NT2/D1 (cell line): Measurements from ENCODE around the gene GRM7.

Experiments used
- DNase-seq: peaks from one replicate; pipeline ENCODE4 v3.0.0-alpha.2; 2011; ENCODE audit warnings: low read depth, low spot score
- H3K27me3 ChIP-seq: 2 replicates; pipeline ENCODE4 v1.6.0; 2011; ENCODE audit warnings: mild to moderate bottlenecking; ENCODE audit not compliant: insufficient read length, insufficient read depth
- H3K36me3 ChIP-seq: 2 replicates; pipeline ENCODE4 v1.6.1; 2011; ENCODE audit warnings: mild to moderate bottlenecking, low read length, mixed read lengths; ENCODE audit not compliant: insufficient read depth, insufficient read length
- H3K4me1 ChIP-seq: 2 replicates; pipeline ENCODE4 v1.5.1; 2011; ENCODE audit not compliant: insufficient read depth, insufficient read length
- H3K4me3 ChIP-seq: 2 replicates; pipeline ENCODE4 v1.5.1; 2011; ENCODE audit warnings: low read depth; ENCODE audit not compliant: insufficient read length
- H3K9ac ChIP-seq: 2 replicates; pipeline ENCODE4 v1.6.0; 2011; ENCODE audit warnings: low read depth; ENCODE audit not compliant: insufficient read length
- H3K9me3 ChIP-seq: 2 replicates; pipeline ENCODE4 v1.5.1; 2011; ENCODE audit warnings: mild to moderate bottlenecking, low read length; ENCODE audit not compliant: insufficient read depth
- SUZ12 ChIP-seq: IDR thresholded peaks from 2 replicates; pipeline ENCODE4 v1.6.1; 2011; ENCODE audit not compliant: insufficient read length, insufficient read depth; ENCODE audit errors: extremely low read depth
- YY1 ChIP-seq: IDR thresholded peaks from 2 replicates; pipeline ENCODE4 v1.6.1; 2011; ENCODE audit not compliant: insufficient read length, insufficient read depth
- ZNF274 ChIP-seq: IDR thresholded peaks from 2 replicates; pipeline ENCODE4 v1.6.1; 2011; ENCODE audit warnings: mild to moderate bottlenecking, low read depth, low read length

Gene GRM7

DNA sequence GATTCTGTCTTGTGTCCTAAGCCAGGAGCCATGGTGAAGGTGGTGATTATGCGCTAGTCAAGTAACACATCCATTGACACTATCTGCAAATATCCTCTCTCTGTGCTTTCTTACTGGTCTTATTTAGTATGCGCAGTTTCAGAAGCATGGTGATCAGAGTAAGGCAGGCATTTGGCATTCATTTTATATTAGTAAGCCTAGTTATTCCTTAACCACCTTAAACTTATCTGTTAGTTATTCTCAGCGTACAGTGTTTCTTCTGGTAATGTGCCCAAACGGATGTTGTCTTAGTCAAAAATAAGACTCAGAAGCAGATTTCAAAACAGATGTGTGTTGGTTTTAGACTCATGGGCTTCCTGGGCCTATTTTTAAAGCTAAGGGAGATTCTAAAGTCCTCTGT lies 329.2 kb downstream of the GRM7 start:
- Histone ChIP-seq H3K4me3 (no peak overlapping the region), H3K27me3 (no peaks in the 10 kb centered on the region), H3K4me1 (no peaks in the 10 kb centered on the region), H3K9ac (no peak overlapping the region), H3K36me3 (no peaks in the 10 kb centered on the region), H3K9me3 (no peaks in the 10 kb centered on the region)
- TF ChIP-seq SUZ12, result no peak
- TF ChIP-seq ZNF274, result no peak
- TF ChIP-seq YY1, result no peak
- no peak for DNase-seq

DNA sequence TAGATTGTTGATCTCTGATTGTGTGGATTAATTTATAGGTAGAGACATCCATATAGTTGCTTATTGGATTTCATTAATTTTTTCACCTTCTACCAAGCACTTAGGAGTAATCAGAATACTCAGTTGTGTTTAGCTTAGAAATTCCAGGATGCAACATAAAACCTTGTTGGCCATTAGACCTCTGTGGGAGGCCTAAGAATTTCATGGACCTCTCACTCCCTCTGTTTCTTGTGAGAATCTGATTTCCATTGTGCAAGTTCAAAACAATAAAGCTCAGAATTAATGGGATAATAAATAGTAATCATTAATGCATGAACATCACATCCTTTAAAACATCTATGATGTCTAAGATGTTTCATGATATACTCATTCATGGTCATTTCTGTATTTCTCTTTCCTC lies 332.4 kb downstream of the GRM7 start:
- no peaks in the 10 kb centered on the region for H3K27me3 ChIP-seq
- no peak overlapping the region for H3K9ac ChIP-seq
- H3K4me1 ChIP-seq, result no peaks in the 10 kb centered on the region
- H3K4me3 ChIP-seq, result no peak overlapping the region
- TF ChIP-seq ZNF274 (no peak), SUZ12 (no peak), YY1 (no peak)
- no peak for DNase-seq
- no peaks in the 10 kb centered on the region for H3K9me3 ChIP-seq
- H3K36me3 ChIP-seq, result no peaks in the 10 kb centered on the region

DNA sequence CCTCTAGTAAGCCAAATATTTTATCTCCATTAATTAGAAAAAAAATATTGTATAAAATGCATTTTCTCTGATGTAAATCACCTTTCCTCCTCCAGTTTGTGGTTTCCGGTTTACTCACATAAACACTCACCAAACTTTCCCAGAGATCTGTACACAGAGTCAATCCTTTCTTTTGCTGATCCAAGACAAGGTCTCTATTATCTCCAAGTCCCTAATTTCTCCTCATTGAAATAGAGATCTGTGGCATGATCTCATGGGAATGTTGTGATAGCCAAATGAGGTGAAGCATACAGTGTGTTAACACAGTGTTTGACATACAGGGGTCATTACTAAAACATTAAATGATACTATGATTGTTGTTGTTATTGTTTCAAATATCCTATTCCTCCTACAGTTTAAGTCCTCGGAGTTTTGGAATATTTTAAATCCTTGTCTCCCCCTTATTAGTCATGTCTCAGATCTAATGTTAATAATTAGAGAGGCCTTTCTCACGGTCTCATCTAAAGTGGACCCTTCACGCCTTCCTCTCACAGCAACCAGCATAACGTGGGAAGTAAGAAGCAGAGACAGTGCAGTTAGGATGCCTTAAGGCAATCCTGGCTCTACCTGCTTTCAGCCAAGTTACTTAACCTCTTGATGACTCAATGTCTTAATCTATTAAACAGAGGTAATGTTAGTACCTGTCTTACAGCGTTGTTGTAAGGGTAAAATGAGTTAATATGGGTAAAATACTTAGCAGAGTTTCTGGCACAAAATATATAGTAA lies 333.3 kb downstream of the GRM7 start:
- no peaks in the 10 kb centered on the region for H3K27me3 ChIP-seq

DNA sequence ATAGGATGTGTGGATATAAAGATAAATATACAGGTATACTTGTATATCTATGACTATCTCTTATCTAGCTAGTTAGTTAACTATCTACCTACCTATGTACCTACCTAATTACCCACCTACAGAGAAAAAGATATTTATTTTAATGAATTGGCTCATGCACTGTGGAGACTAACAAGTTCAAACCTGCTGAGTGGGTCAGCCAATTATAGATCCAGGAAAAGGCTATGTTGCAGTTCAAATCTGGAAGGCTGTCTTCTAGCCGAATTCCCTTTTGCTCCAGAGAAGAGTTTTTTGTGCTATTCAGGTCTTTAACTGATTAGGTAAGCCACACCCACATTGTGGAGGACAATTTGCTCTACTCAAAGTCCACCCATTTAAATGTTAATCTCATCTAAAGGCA lies 335.0 kb downstream of the GRM7 start:
- no peaks in the 10 kb centered on the region for H3K4me1 ChIP-seq
- no peak for DNase-seq
- no peak overlapping the region for H3K9ac ChIP-seq
- no peak for TF ChIP-seq YY1
- TF ChIP-seq ZNF274, result no peak
- TF ChIP-seq SUZ12, result no peak
- H3K9me3 ChIP-seq, result no peaks in the 10 kb centered on the region
- H3K36me3 ChIP-seq, result no peaks in the 10 kb centered on the region
- H3K4me3 ChIP-seq, result no peak overlapping the region
- H3K27me3 ChIP-seq, result no peaks in the 10 kb centered on the region

More for the DNA sequence above, 333.3 kb downstream of the GRM7 start:
- Histone ChIP-seq H3K4me1 (no peaks in the 10 kb centered on the region), H3K4me3 (no peak overlapping the region), H3K36me3 (no peaks in the 10 kb centered on the region), H3K9me3 (no peaks in the 10 kb centered on the region), H3K9ac (no peak overlapping the region)
- DNase-seq, result no peak
- TF ChIP-seq ZNF274, result no peak
- no peak for TF ChIP-seq YY1
- TF ChIP-seq SUZ12, result no peak

DNA sequence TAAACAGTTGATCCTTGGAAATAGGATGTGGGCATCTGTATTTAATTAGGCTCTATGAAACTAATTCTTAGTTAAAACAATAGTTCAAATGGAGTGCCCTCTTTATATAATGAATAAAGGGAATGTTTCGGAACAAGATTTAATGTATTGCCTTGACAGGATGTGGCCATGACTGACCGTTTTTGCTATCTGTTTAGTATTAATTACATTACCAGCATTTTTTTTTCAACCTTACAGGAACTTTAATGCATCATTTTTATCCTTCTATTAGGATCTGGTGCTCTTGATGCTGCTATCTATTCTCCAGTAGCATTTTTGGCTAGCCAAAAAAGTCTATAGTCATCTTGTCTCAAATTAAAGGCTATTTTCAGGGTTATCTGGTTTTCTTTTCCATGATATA lies 340.9 kb downstream of the GRM7 start:
- no peak overlapping the region for H3K9ac ChIP-seq
- H3K36me3 ChIP-seq, result no peaks in the 10 kb centered on the region
- no peaks in the 10 kb centered on the region for H3K27me3 ChIP-seq
- no peaks in the 10 kb centered on the region for H3K9me3 ChIP-seq
- H3K4me3 ChIP-seq, result no peak overlapping the region
- TF ChIP-seq ZNF274, result no peak
- TF ChIP-seq YY1, result no peak
- no peak for TF ChIP-seq SUZ12
- no peaks in the 10 kb centered on the region for H3K4me1 ChIP-seq
- DNase-seq, result no peak

DNA sequence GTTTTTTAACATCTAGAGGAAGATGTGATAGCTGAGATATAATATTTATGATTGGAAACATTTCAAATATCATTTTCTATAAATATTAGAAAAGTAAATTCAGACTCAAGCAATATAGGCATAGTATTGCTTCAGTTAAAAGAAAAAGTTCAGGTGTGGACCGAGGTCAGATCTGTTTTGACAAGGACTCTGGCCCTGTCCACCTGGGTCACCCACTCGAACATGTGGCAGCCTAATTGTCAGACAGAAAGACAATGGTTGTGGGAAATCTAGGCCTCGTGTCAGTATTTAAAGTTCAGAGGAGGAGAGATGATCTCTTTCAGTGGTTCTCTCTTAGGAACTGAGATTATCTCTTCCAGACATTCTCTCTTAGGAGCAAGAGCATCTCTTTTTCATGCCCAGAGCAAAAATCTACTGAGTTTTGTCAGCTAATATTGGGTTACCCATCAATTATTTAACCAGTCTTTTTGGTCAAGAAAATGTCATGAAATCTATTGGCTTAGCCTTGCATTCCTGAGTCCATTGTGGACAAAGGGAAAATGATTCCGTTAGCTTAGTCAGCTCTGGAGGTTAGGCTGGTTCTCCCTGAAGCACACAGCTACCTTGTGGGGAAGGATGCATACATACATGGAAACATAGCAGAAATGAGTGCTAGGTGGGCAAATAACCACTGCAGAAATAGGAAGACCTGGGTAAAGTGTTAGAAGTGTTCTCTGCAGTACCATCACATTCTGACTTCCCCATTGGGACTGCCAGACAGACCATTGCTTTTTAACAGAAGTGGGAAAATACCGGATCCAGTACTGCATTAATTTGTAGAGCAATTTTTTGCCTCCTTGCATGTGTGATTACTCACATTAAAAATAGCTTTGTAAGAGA lies 343.3 kb downstream of the GRM7 start:
- Histone ChIP-seq H3K36me3 (no peaks in the 10 kb centered on the region), H3K4me3 (no peak overlapping the region), H3K9ac (no peak overlapping the region), H3K4me1 (no peaks in the 10 kb centered on the region), H3K9me3 (no peaks in the 10 kb centered on the region), H3K27me3 (no peaks in the 10 kb centered on the region)
- TF ChIP-seq ZNF274, result no peak
- no peak for TF ChIP-seq YY1
- no peak for TF ChIP-seq SUZ12
- no peak for DNase-seq

DNA sequence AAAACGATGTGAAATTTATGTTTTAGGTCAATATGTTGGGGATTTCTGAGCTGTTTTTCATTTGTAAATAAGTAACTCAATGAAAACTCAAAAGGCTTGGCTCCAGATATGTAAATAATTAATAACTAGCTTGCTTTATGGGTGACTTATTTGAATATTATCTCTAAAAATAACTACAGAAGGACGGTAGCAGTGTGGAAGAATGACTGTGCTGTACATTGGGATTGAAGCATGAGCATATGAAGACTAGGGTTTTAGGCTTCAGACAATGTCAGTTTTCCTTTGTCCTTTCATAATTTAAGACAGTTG lies 343.9 kb downstream of the GRM7 start:
- Histone ChIP-seq H3K9ac (no peak overlapping the region), H3K36me3 (no peaks in the 10 kb centered on the region), H3K27me3 (no peaks in the 10 kb centered on the region), H3K9me3 (no peaks in the 10 kb centered on the region), H3K4me1 (no peaks in the 10 kb centered on the region), H3K4me3 (no peak overlapping the region)
- no peak for TF ChIP-seq SUZ12
- TF ChIP-seq ZNF274, result no peak
- TF ChIP-seq YY1, result no peak
- no peak for DNase-seq
